Measurements from ENCODE around the gene KLHDC4.
"Not testable (repeated sequence)": the region's sequence is repeated elsewhere in the genome, so short reads cannot be mapped to it uniquely, and the experiment has no call there.

Gene KLHDC4

GRCh38 chr16:87787451-87788091, 21.8 kb upstream of the KLHDC4 start:
- DNase-seq: not testable (repeated sequence)

- DNase-seq: no peak
These were observed 19.0 kb upstream of the KLHDC4 start for GRCh38 chr16:87784812-87785211.

- DNase-seq: peak; percentile 54
These were observed 16.2 kb upstream of the KLHDC4 start for GRCh38 chr16:87782033-87782432.

DNA sequence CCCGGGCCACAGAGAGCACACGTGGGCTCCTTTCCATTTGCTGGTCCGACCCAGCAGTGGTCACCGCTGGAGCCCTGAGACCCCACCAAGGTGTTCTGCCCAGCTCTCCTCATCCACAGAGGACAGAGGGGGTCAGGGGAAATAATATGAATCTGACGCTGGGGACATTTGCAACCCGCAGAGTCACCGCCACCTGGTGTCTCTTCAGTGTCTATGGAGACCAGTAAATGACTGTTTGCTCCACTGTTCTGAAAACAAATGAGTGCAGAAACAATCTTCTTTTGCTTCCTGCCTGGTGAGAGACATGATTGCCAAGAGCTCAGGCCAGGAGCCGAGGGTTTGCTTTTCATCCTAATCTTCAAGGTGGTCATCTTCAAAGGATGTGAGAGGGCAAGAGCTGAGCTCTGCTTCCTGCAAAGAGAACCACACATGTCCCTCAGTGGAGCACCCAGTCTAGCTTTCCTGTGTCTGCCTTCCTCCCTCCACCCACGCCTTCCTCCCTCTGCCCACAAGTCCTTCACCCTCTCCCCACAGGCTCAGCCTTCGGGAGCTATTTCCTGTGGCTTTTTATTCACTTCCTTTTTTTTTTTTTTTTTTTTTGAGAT, 14.7 kb upstream of the KLHDC4 start:
- DNase-seq: peak; percentile 34

- peak; percentile 98 for DNase-seq
These were observed 13.2 kb upstream of the KLHDC4 start for GRCh38 chr16:87778830-87779579.

DNA sequence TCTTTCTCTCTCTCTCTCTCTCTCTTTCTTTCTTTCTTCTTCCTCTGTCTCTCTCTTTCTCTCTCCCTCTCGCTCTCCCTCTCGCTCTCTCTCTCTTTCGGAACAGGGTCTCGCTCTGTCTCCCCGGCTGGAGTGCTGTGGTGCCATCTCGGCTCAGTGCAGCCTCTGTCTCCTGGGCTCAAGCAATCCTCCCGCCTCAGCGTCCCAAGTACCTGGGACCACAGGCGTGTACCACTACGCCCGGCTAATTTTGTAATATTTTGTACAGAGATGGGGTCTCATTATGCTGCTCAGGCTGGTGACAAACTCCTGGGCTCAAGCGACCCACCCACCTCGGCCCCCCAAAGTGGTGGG, 12.7 kb upstream of the KLHDC4 start:
- DNase-seq: peak; percentile 48

GRCh38 chr16:87773836-87774235, 8.1 kb upstream of the KLHDC4 start:
- DNase-seq: not testable (repeated sequence)

GRCh38 chr16:87767456-87767855, 1.7 kb upstream of the KLHDC4 start:
- DNase-seq: not testable (repeated sequence)

- no peak for DNase-seq
These were observed 655 bp upstream of the KLHDC4 start for GRCh38 chr16:87766485-87766797.

DNA sequence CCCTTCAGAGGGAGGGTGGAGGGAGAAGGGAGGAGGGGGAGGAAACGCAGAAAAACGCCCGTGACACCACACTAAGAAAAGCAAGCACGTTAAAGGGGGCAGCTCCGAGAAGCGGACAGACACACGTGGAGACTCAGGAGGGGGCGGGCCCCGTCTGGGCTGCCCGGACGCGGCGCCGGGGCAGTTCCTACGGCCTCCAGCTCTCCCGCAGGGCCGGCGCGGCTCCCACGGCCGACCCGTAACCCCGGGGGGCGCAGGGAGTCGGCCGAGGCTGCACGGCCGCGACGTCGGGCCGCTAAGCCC, 362 bp downstream of the KLHDC4 start:
- peak; percentile 46 for DNase-seq

DNA sequence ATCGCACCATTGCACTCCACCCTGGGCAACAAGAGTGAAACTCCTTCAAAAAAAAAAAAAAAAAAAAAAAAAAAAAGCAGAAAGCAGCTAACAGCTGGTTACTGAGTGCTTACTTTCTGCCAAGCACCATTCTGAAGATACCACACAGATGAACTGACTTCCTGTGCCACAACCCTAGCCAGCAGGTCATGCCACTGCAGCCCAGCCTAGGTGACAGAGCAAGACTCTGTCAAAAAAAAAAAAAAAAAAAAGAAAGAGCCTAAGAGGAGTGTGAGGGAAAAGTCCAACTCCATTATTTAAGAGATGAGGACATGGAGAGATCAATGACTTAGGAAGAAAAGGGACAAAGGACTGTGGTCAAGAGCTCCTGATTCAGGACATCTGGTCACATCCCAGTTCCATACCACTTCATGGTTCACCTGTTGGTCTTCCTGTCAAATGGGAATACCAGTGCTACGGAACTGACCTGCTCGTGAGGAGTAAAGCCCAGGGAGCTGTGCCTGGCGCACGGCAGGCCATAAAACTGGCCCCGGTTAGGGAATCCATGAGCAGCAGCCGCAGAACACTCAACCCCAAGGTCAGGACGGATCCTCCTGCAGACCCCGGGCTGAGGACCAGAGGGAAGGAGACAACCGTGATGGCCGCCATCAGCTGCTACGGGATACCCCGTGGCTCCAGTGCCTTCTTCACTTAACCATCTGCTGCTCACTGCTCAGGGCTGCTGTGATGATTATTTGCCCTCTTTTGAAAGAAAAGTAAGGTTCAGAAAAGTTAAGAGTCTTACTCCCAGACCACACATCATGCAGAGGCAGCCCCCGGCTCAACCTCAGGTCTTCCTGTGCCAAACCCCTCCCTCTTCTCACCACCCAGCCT, 950 bp downstream of the KLHDC4 start:
- peak; percentile 24 for DNase-seq

GRCh38 chr16:87762620-87763019, 3.2 kb downstream of the KLHDC4 start:
- no peak for DNase-seq

GRCh38 chr16:87762071-87762571, 3.7 kb downstream of the KLHDC4 start:
- DNase-seq: no peak

DNA sequence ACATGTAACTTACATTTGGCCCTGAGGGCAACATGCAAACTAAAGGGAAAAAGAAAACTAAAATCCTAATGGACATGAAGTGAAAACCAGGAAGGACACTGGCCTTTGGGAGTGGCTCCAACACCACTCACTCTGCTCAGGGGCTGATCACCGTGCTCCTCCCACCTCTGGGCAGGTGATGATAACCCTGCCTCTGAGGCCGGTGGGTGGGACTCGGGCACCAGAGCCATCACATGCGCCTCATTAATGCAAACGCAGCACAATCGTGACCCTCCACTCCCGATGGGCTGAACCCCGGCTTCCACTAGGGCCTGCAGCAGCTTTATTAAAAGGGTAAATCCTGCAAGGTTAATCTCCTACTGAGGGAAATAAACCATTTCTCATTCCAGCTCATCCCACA, 4.7 kb downstream of the KLHDC4 start:
- no peak for DNase-seq

GRCh38 chr16:87757841-87758426, 7.9 kb downstream of the KLHDC4 start:
- no peak for DNase-seq

- no peak for DNase-seq
These were observed 11.3 kb downstream of the KLHDC4 start for GRCh38 chr16:87754535-87754934.

- no peak for DNase-seq
These were observed 18.0 kb downstream of the KLHDC4 start for GRCh38 chr16:87747626-87748414.

- DNase-seq: no peak
These were observed 19.6 kb downstream of the KLHDC4 start for GRCh38 chr16:87746178-87746577.

- DNase-seq: no peak
These were observed 20.9 kb downstream of the KLHDC4 start for GRCh38 chr16:87744750-87745514.

GRCh38 chr16:87742781-87743490, 22.9 kb downstream of the KLHDC4 start:
- no peak for DNase-seq

All from DMS53 (cell line).